ENCODE data around the gene TBCA. TPM values are rescaled to one million over a fixed set of nuclear protein-coding genes. Genes with fewer than 3 reads are reported as not detected.

Gene TBCA
- 100 to 1,000 TPM in 3 of 4 donors, 10 to 100 TPM in 1; 81.5 to 170 (median 119) TPM for total RNA-seq

GRCh38 chr5:77775790-77776553 is at the start of gene TBCA:
Gene TBCA (minus strand): TSS chr5:77776339. CDS start chr5:77776257, 82 bp downstream.
- peak; percentile 46 for DNase-seq (ENCODE audit: low spot score)
- peak; percentile 98 for ATAC-seq (ENCODE audit: low FRiP score)

DNA sequence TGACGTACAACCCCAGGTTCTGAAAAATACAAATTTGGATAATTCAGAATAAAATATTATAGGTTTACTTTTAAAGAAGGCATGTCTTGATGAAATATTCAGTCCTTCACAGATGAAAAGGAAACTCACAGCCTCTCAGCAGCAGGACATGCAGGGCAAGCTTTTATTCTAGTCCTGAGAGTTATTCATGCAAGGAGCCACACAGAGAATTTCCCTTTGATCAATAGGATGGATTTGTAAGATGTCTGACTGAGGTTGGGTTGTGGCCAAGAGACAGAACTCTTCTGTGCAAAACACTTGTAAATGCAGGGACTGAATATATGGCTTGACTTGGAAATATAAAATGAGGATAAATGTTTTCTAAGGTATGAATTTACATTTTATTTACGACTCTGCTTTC is 48.8 kb upstream of the TBCA start:
- DNase-seq (ENCODE audit: low spot score) (no peak), ATAC-seq (ENCODE audit: low FRiP score) (no peak)
- TF ChIP-seq, protein P1, sequence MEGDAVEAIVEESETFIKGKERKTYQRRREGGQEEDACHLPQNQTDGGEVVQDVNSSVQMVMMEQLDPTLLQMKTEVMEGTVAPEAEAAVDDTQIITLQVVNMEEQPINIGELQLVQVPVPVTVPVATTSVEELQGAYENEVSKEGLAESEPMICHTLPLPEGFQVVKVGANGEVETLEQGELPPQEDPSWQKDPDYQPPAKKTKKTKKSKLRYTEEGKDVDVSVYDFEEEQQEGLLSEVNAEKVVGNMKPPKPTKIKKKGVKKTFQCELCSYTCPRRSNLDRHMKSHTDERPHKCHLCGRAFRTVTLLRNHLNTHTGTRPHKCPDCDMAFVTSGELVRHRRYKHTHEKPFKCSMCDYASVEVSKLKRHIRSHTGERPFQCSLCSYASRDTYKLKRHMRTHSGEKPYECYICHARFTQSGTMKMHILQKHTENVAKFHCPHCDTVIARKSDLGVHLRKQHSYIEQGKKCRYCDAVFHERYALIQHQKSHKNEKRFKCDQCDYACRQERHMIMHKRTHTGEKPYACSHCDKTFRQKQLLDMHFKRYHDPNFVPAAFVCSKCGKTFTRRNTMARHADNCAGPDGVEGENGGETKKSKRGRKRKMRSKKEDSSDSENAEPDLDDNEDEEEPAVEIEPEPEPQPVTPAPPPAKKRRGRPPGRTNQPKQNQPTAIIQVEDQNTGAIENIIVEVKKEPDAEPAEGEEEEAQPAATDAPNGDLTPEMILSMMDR (IDR thresholded peaks at IDR 0.05) = no peak

More at GRCh38 chr5:77775790-77776553, at the start of gene TBCA:
- TF ChIP-seq, protein P1 (IDR thresholded peaks at IDR 0.05) = no peak

- TF ChIP-seq, protein P1 (IDR thresholded peaks at IDR 0.05) = no peak
- no peak for DNase-seq (ENCODE audit: low spot score)
Observed at GRCh38 chr5:77816686-77817085, 40.5 kb upstream of the TBCA start.

DNA sequence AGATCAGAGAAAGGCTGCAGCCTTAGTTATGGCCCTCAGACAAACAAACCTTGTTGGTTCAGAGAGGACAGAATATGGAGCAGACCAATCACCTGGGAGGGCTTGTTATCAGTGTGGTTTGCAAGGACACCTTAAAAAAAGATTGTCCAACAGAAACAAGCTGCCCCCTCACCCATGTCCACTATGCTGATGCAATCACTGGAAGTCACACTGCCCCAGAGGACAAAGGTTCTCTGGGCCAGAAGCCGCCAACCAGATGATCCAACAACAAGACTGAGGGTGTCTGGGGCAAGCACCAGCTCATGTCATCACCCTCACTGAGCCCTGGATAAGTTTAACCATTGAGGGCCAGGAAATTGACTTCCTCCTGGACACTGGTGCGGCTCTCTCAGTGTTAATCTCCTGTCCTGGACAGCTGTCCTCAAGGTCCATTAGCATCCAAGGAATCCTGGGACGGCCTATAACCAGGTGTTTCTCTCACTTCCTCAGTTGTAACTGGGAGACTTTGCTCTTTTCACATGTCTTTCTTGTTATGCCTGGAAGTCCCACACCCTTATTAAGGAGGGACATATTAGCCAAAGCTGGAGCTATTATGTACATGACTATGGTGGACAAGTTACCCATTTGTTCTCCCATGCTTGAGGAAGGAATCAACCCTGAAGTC is 36.9 kb upstream of the TBCA start:
- TF ChIP-seq, protein P1 (IDR thresholded peaks at IDR 0.05) = no peak
- no peak for DNase-seq (ENCODE audit: low spot score)
- ATAC-seq (ENCODE audit: low FRiP score) = no peak

More at GRCh38 chr5:77816686-77817085, 40.5 kb upstream of the TBCA start:
- no peak for ATAC-seq (ENCODE audit: low FRiP score)

- ATAC-seq (ENCODE audit: low FRiP score) (no peak), DNase-seq (ENCODE audit: low spot score) (no peak)
- TF ChIP-seq, protein P1 (IDR thresholded peaks at IDR 0.05) = no peak
Observed at GRCh38 chr5:77806213-77806843, 30.2 kb upstream of the TBCA start.

- ATAC-seq (ENCODE audit: low FRiP score) (no peak), DNase-seq (ENCODE audit: low spot score) (no peak)
- TF ChIP-seq, protein P1 (IDR thresholded peaks at IDR 0.05) = no peak
Observed at GRCh38 chr5:77798456-77798855, 22.3 kb upstream of the TBCA start.

All from omental fat pad (tissue), 4 donors.